MCF 10A (cell line): ENCODE results near the gene DCST2. TPM values are rescaled to one million over a fixed set of nuclear protein-coding genes. Genes with fewer than 3 reads are reported as not detected.
A peak's percentile ranks its signal among the peaks of the same experiment; 100 is the strongest.

Experiments
- BruUV-seq: library from RNA; stranded (reverse); fragments of 400-500 nt; replicated peaks from 2 replicates; lab custom pipeline; 2021; lab: Mats Ljungman, UMichigan
- CTCF ChIA-PET: fragments of 300-600 bp; sonication (Branson Sonifier 250); formaldehyde crosslinking; extraction: SDS; loops from one replicate; lab custom pipeline; 2021; ENCODE audit warnings: antibody characterized with exemption, inconsistent platforms; lab: Yijun Ruan, JAX
- POLR2A ChIA-PET: fragments of 300-600, 350-650 bp; sonication (Branson Sonifier 250); formaldehyde crosslinking; extraction: SDS; loops from one replicate; lab custom pipeline; 2020; ENCODE audit warnings: antibody characterized with exemption, inconsistent platforms; lab: Yijun Ruan, JAX
- DNase-seq: peaks from one replicate; pipeline ENCODE4 v3.0.0-alpha.2; 2018; ENCODE audit not compliant: unreplicated experiment
- H3K27ac Mint-ChIP-seq: one replicate; pipeline ENCODE4 v1.8.0; 2022; ENCODE audit warnings: mild to moderate bottlenecking, low read depth, mixed read lengths; ENCODE audit not compliant: unreplicated experiment
- H3K27me3 Mint-ChIP-seq: one replicate; pipeline ENCODE4 v1.8.0; 2022; ENCODE audit warnings: mixed read lengths; ENCODE audit not compliant: insufficient read depth, unreplicated experiment
- H3K36me3 Mint-ChIP-seq: one replicate; pipeline ENCODE4 v1.8.0; 2022; ENCODE audit warnings: mild to moderate bottlenecking, moderate library complexity, mixed read lengths; ENCODE audit not compliant: insufficient read depth, unreplicated experiment
- H3K4me1 Mint-ChIP-seq: one replicate; pipeline ENCODE4 v1.8.0; 2022; ENCODE audit warnings: mixed read lengths; ENCODE audit not compliant: insufficient read depth, unreplicated experiment
- H3K4me3 Mint-ChIP-seq: one replicate; pipeline ENCODE4 v1.8.0; 2022; ENCODE audit warnings: mild to moderate bottlenecking, moderate library complexity, mixed read lengths; ENCODE audit not compliant: unreplicated experiment
- H3K9me3 Mint-ChIP-seq: one replicate; pipeline ENCODE4 v1.8.0; 2022; ENCODE audit warnings: mixed read lengths; ENCODE audit not compliant: unreplicated experiment
- CTCF ChIP-seq: fragments of 200-600 bp; IDR thresholded peaks from one replicate; pipeline ENCODE4 v1.8.0; 2022; ENCODE audit warnings: antibody characterized with exemption, mild to moderate bottlenecking; ENCODE audit not compliant: unreplicated experiment
- intact Hi-C: fragments of 100-400 bp; cut with micrococcal nuclease; formaldehyde crosslinking; loops from 2 replicates; pipeline ENCODE4 v1.14.1; 2022
- total RNA-seq: library from RNA; stranded (reverse); gene quantifications from 2 replicates; pipeline ENCODE4 v1.2.3, GENCODE V29; 2022

The DCST2 gene
- total RNA-seq, 1 experiment from 2014 or later: 0.91 TPM

GRCh38 chr1:155012026-155012546, 21.5 kb downstream of the DCST2 start:
- CTCF ChIA-PET: interaction anchor here (0.5 to 14.4 kb wide), 8 partner anchors 8 to 460 kb away, joined by 3 to 390 read pairs (median 4); partner anchors contain the start of gene ADAM15
- Mint-ChIP-seq H3K9me3 (no peaks in the 10 kb centered on the region), H3K4me3 (peak overlapping the region; percentile 70), H3K36me3 (peaks cover 74% of the 10 kb centered on the region), H3K27ac (peak overlapping the region; percentile 86), H3K4me1 (peaks cover 76% of the 10 kb centered on the region), H3K27me3 (no peaks in the 10 kb centered on the region)
- POLR2A ChIA-PET: interaction anchor here (0.6 to 14.0 kb wide), 16 partner anchors 8 to 117 kb away, joined by 3 to 312 read pairs (median 5); partner anchors contain the start of genes ADAM15, CKS1B, FLAD1 and PBXIP1
- peak; percentile 95 for DNase-seq
- no TSS peak for BruUV-seq
- TF ChIP-seq CTCF: no peak
- intact Hi-C loops: no loop called here

GRCh38 chr1:155011437-155012025, 22.1 kb downstream of the DCST2 start:
- Mint-ChIP-seq H3K27ac (peak overlapping the region; percentile 86), H3K4me3 (peak overlapping the region; percentile 84), H3K27me3 (no peaks in the 10 kb centered on the region), H3K36me3 (peaks cover 69% of the 10 kb centered on the region), H3K9me3 (no peaks in the 10 kb centered on the region), H3K4me1 (peaks cover 76% of the 10 kb centered on the region)
- ChIA-PET CTCF (interaction anchor here (0.5 to 14.4 kb wide), 6 partner anchors 27 to 863 kb away, joined by 3 to 390 read pairs (median 3); partner anchors contain the start of gene ADAM15), POLR2A (interaction anchor here (0.5 to 14.0 kb wide), 12 partner anchors 7 to 613 kb away, joined by 3 to 312 read pairs (median 7); partner anchors contain the start of genes ADAM15, CKS1B, FLAD1 and PBXIP1)
- intact Hi-C loops: no loop called here
- no peak for DNase-seq
- TF ChIP-seq CTCF: no peak
- no TSS peak for BruUV-seq

GRCh38 chr1:155011004-155011416, 22.6 kb downstream of the DCST2 start:
- ChIA-PET POLR2A (interaction anchor here (0.6 to 14.0 kb wide), 6 partner anchors 7 to 49 kb away, joined by 3 to 312 read pairs (median 24); partner anchors contain the start of genes CKS1B, FLAD1, SHC1 and ZBTB7B), CTCF (interaction anchor here (0.6 to 14.4 kb wide), 2 partner anchors 36 to 118 kb away, joined by 3 to 390 read pairs; partner anchors contain the start of gene ADAM15)

More at GRCh38 chr1:155011004-155011416, 22.6 kb downstream of the DCST2 start:
- no peak for DNase-seq
- no peaks in the 10 kb centered on the region for H3K9me3 Mint-ChIP-seq
- TF ChIP-seq CTCF: no peak
- H3K36me3 Mint-ChIP-seq: peaks cover 63% of the 10 kb centered on the region
- H3K27me3 Mint-ChIP-seq: no peaks in the 10 kb centered on the region
- peak overlapping the region; percentile 12 for H3K27ac Mint-ChIP-seq
- H3K4me1 Mint-ChIP-seq: peaks cover 76% of the 10 kb centered on the region
- intact Hi-C loops: no loop called here
- peak overlapping the region; percentile 84 for H3K4me3 Mint-ChIP-seq
- no TSS peak for BruUV-seq
